ENCODE results near the gene UNC13A. TPM values are rescaled to one million over a fixed set of nuclear protein-coding genes. Genes with fewer than 3 reads are reported as not detected.

UNC13A gene
- polyA plus RNA-seq, 1 donor from 2014 or later, result 7.8 TPM

DNA sequence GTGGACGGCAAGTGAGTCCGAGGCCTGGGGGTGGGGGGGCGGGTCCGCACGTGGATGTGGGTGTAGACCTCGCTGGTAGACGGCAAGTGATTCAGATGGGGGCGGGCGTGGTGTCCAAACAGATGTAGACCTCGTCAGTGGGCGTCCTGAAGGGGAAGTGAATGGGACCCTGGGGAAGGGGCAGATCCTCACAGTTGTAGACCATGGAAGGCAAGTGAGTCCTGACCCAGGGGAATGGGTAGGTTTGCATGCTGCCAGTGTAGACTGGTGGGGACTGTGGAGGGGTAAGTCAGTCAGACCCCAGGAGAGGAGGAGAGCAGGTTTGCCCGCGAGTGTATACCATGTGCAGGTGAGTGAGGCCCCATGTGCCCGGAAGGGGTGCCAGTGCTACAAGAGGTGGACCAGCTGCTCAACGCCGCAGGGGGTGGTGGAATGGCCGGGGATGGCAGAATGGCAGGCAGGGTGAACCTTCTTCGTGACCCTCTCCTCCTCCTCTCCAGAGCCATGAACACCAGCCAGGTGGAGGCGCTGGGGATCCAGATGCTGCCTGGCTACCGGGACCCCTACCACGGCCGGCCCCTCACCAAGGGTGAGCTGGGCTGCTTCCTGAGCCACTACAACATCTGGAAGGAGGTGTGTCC lies 110.6 kb downstream of the UNC13A start:
- H3K36me3 ChIP-seq (ENCODE audit: insufficient read depth, low read length), result no peaks in the 10 kb centered on the region
- H3K79me2 ChIP-seq (replicated peaks; ENCODE audit: insufficient read depth, low read length), result no peaks in the 10 kb centered on the region
- no peaks in the 10 kb centered on the region for H4K20me1 ChIP-seq (ENCODE audit: insufficient read depth)
- no peaks in the 10 kb centered on the region for H3K9me3 ChIP-seq (ENCODE audit: low read length)
- TF ChIP-seq RAD21 (conservative IDR thresholded peaks at IDR 0.05), result no peak
- TF ChIP-seq, protein P1, sequence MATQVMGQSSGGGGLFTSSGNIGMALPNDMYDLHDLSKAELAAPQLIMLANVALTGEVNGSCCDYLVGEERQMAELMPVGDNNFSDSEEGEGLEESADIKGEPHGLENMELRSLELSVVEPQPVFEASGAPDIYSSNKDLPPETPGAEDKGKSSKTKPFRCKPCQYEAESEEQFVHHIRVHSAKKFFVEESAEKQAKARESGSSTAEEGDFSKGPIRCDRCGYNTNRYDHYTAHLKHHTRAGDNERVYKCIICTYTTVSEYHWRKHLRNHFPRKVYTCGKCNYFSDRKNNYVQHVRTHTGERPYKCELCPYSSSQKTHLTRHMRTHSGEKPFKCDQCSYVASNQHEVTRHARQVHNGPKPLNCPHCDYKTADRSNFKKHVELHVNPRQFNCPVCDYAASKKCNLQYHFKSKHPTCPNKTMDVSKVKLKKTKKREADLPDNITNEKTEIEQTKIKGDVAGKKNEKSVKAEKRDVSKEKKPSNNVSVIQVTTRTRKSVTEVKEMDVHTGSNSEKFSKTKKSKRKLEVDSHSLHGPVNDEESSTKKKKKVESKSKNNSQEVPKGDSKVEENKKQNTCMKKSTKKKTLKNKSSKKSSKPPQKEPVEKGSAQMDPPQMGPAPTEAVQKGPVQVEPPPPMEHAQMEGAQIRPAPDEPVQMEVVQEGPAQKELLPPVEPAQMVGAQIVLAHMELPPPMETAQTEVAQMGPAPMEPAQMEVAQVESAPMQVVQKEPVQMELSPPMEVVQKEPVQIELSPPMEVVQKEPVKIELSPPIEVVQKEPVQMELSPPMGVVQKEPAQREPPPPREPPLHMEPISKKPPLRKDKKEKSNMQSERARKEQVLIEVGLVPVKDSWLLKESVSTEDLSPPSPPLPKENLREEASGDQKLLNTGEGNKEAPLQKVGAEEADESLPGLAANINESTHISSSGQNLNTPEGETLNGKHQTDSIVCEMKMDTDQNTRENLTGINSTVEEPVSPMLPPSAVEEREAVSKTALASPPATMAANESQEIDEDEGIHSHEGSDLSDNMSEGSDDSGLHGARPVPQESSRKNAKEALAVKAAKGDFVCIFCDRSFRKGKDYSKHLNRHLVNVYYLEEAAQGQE (IDR thresholded peaks at IDR 0.05; ENCODE audit: borderline replicate concordance), result no peak
- no peak for TF ChIP-seq EP300 (conservative IDR thresholded peaks at IDR 0.05; ENCODE audit: poor library complexity, severe bottlenecking)
- no peak for TF ChIP-seq POLR2AphosphoS5 (IDR thresholded peaks at IDR 0.05)
- TF ChIP-seq MXI1 (conservative IDR thresholded peaks at IDR 0.05; ENCODE audit: poor library complexity, severe bottlenecking), result no peak
- TF ChIP-seq, protein P2, sequence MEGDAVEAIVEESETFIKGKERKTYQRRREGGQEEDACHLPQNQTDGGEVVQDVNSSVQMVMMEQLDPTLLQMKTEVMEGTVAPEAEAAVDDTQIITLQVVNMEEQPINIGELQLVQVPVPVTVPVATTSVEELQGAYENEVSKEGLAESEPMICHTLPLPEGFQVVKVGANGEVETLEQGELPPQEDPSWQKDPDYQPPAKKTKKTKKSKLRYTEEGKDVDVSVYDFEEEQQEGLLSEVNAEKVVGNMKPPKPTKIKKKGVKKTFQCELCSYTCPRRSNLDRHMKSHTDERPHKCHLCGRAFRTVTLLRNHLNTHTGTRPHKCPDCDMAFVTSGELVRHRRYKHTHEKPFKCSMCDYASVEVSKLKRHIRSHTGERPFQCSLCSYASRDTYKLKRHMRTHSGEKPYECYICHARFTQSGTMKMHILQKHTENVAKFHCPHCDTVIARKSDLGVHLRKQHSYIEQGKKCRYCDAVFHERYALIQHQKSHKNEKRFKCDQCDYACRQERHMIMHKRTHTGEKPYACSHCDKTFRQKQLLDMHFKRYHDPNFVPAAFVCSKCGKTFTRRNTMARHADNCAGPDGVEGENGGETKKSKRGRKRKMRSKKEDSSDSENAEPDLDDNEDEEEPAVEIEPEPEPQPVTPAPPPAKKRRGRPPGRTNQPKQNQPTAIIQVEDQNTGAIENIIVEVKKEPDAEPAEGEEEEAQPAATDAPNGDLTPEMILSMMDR (IDR thresholded peaks at IDR 0.05; ENCODE audit: poor library complexity, severe bottlenecking), result no peak
- TF ChIP-seq SMC3 (conservative IDR thresholded peaks at IDR 0.05; ENCODE audit: poor library complexity), result no peak
- TF ChIP-seq EZH2 (IDR thresholded peaks at IDR 0.05; ENCODE audit: borderline replicate concordance, insufficient read depth, low read length, poor library complexity, severe bottlenecking), result no peak
- TF ChIP-seq TAF1 (IDR thresholded peaks at IDR 0.05; ENCODE audit: low read depth), result no peak
- H3K9ac ChIP-seq (ENCODE audit: low read length), result no peak overlapping the region
- H3K4me2 ChIP-seq (ENCODE audit: low read length), result no peak overlapping the region
- H3F3A ChIP-seq (ENCODE audit: insufficient read depth, low read length, poor library complexity, severe bottlenecking), result no peaks in the 10 kb centered on the region
- no peaks in the 10 kb centered on the region for H3K27me3 ChIP-seq (ENCODE audit: insufficient read depth, low read depth, low read length)
- no peaks in the 10 kb centered on the region for H3K9me2 ChIP-seq (ENCODE audit: insufficient read depth, low read length)
- no peak overlapping the region for H3K4me3 ChIP-seq (ENCODE audit: low read length)
- H2AFZ ChIP-seq (ENCODE audit: low read depth, low read length), result no peak overlapping the region
- no peak overlapping the region for H3K27ac ChIP-seq (ENCODE audit: low read length)

DNA sequence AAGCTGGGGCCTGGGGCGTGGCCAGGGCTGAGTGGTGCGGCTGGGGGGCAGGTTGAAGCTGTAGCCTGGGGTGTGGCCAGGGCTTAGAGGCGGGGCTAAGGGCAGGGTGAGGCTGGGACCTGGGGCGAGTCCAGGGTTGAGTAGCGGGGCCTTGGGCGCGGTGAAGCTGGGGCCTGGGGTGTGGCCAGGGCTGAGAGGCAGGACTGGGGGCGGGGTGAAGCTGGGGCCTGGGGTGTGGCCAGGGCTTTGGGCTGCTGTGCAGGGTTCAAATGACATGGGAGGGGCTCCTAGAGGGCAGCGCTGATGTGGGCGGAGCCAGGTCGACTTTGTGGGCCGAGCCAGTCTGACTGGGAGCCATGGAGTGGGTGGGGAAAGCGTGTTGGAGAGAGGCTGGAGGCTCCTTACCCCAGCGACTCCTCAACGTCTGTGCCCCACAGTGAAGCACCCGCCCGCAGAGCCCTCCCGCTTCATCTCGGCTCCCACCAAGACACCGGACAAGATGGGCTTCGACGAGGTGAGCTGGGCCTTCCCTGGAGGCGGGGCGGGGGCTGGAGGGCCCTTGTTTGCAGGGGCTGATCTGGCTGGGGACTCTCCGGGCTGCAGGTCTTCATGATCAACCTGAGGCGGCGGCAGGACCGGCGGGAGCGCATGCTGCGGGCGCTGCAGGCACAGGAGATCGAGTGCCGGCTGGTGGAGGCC lies 111.2 kb downstream of the UNC13A start:
- H4K20me1 ChIP-seq (ENCODE audit: insufficient read depth), result no peaks in the 10 kb centered on the region
- no peaks in the 10 kb centered on the region for H3K27me3 ChIP-seq (ENCODE audit: insufficient read depth, low read depth, low read length)
- H3K9ac ChIP-seq (ENCODE audit: low read length), result no peak overlapping the region
- no peaks in the 10 kb centered on the region for H3K36me3 ChIP-seq (ENCODE audit: insufficient read depth, low read length)
- H3K9me3 ChIP-seq (ENCODE audit: low read length), result no peaks in the 10 kb centered on the region
- H3K4me2 ChIP-seq (ENCODE audit: low read length), result no peak overlapping the region
- H3F3A ChIP-seq (ENCODE audit: insufficient read depth, low read length, poor library complexity, severe bottlenecking), result no peaks in the 10 kb centered on the region
- H2AFZ ChIP-seq (ENCODE audit: low read depth, low read length), result no peak overlapping the region
- H3K9me2 ChIP-seq (ENCODE audit: insufficient read depth, low read length), result no peaks in the 10 kb centered on the region
- no peak for TF ChIP-seq POLR2AphosphoS5 (IDR thresholded peaks at IDR 0.05)
- H3K79me2 ChIP-seq (replicated peaks; ENCODE audit: insufficient read depth, low read length), result no peaks in the 10 kb centered on the region
- H3K4me3 ChIP-seq (ENCODE audit: low read length), result no peak overlapping the region
- H3K27ac ChIP-seq (ENCODE audit: low read length), result no peak overlapping the region

Data from neural cell (in vitro differentiated cells).